ENCODE results near the gene FNDC3A.
"Not testable (repeated sequence)": the region's sequence is repeated elsewhere in the genome, so short reads cannot be mapped to it uniquely, and the experiment has no call there.

FNDC3A gene

DNA sequence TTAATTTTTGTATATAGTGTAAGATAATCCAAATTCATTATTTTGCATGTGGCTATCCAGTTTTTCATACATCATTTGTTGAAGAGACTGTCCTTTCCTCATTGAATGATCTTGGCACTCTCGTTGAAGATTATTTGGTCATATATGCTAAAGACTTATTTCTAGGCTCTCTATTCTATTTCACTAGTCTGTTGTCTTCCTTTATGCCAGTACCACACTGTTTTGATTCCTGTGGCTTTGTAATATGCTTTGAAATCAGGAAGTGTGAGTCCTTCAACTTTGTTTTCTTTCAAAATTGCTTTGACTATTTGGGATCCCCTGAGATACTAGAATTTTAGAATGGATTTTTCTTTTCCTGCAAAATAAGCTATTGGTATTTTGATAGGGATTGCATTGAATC lies 24.5 kb downstream of the FNDC3A start:
- TF ChIP-seq CTCF (IDR thresholded peaks at IDR 0.05; ENCODE audit: borderline replicate concordance, control extremely low read depth, extremely low read depth, insufficient read depth, missing control alignments), result no peak
- DNase-seq (ENCODE audit: low spot score), result no peak
- in situ Hi-C loops (cut with MboI; ENCODE audit: low sequenced_read_pairs, unreplicated experiment), result no loop called here

DNA sequence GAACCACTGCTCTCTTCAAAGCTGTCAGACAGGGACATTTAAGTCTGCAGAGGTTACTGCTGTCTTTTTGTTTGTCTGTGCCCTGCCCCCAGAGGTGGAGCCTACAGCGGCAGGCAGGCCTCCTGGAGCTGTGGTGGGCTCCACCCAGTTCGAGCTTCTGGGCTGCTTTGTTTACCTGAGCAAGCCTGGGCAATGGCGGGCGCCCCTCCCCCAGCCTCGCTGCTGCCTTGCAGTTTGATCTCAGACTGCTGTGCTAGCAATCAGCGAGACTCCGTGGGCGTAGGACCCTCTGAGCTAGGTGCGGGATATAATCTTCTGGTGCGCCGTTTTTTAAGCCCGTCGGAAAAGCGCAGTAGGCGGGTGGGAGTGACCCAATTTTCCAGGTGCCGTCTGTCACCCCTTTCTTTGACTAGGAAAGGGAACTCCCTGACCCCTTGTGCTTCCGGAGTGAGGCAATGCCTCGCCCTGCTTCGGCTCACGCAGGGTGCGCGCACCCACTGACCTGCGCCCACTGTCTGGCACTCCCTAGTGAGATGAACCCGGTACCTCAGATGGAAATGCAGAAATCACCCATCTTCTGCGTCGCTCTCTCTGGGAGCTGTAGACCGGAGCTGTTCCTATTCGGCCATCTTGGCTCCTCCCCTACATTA lies 43.4 kb downstream of the FNDC3A start:
- DNase-seq (ENCODE audit: low spot score); in situ Hi-C loops (cut with MboI; ENCODE audit: low sequenced_read_pairs, unreplicated experiment): not testable (repeated sequence)

GRCh38 chr13:49020328-49020727 lies 44.6 kb downstream of the FNDC3A start:
- in situ Hi-C loops (cut with MboI; ENCODE audit: low sequenced_read_pairs, unreplicated experiment), result no loop called here
- no peak for TF ChIP-seq CTCF (IDR thresholded peaks at IDR 0.05; ENCODE audit: borderline replicate concordance, control extremely low read depth, extremely low read depth, insufficient read depth, missing control alignments)
- no peak for DNase-seq (ENCODE audit: low spot score)

GRCh38 chr13:49020940-49021553 lies 45.3 kb downstream of the FNDC3A start:
- TF ChIP-seq CTCF (IDR thresholded peaks at IDR 0.05; ENCODE audit: borderline replicate concordance, control extremely low read depth, extremely low read depth, insufficient read depth, missing control alignments), result no peak
- no peak for DNase-seq (ENCODE audit: low spot score)
- in situ Hi-C loops (cut with MboI; ENCODE audit: low sequenced_read_pairs, unreplicated experiment), result no loop called here

DNA sequence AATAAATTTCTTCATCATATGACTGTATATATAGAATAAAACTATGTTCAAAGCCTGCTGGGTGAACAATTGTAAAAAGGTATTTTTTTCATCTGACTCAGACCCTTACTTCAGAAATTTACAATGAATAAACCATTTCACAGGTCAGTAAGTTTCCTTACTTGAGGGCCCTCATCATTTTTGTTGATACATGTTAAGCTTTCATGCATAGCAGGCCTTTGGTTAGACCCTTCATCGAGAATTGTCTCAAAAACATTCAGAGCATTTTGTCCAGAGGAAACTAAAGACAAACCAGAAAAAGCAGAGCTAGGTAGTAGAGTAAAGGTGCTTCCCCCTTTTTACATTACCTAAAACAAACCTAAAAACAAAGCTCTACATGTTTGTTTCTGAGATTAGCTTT lies 46.2 kb downstream of the FNDC3A start:
- in situ Hi-C loops (cut with MboI; ENCODE audit: low sequenced_read_pairs, unreplicated experiment), result no loop called here

DNA sequence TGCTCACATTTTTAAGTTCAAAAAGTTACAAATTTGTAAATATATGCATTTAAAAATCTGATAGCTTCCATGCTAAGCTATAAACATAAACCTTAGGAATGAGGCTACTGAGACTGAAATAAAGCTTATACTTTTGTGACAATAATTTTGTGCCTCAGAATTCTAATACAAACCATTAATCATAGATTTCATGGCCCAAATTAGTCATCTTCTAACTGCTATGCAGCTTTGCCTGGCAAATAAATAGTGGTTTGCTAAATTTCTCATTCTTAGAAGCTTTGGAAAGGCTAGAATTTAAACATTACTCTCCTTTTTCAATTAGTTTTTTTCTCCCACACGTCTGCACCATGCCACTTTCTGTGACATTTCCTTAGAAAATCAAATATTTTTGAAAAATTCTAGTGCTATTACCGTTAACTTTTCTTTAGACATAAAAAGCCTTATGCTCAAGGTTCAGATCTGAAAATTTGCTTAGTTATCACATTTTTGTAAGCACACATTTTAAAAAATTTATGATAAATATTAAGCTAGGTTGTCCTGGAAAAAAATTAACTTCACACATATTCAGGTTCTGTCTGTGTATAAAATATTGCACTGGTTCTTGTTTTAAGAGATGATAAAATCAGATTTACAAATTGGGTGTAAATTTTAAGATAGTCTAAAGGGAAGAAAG lies 46.9 kb downstream of the FNDC3A start:
- no peak for DNase-seq (ENCODE audit: low spot score)
- TF ChIP-seq CTCF (IDR thresholded peaks at IDR 0.05; ENCODE audit: borderline replicate concordance, control extremely low read depth, extremely low read depth, insufficient read depth, missing control alignments), result no peak
- in situ Hi-C loops (cut with MboI; ENCODE audit: low sequenced_read_pairs, unreplicated experiment), result no loop called here

More for the DNA sequence above, 46.2 kb downstream of the FNDC3A start:
- DNase-seq (ENCODE audit: low spot score), result no peak
- TF ChIP-seq CTCF (IDR thresholded peaks at IDR 0.05; ENCODE audit: borderline replicate concordance, control extremely low read depth, extremely low read depth, insufficient read depth, missing control alignments), result no peak

GRCh38 chr13:49023431-49023830 lies 47.7 kb downstream of the FNDC3A start:
- no peak for TF ChIP-seq CTCF (IDR thresholded peaks at IDR 0.05; ENCODE audit: borderline replicate concordance, control extremely low read depth, extremely low read depth, insufficient read depth, missing control alignments)
- no peak for DNase-seq (ENCODE audit: low spot score)
- in situ Hi-C loops (cut with MboI; ENCODE audit: low sequenced_read_pairs, unreplicated experiment), result no loop called here

Data from GM13976 (cell line).